WTC11 (cell line): ENCODE data around the gene CABP7.

Experiments used
- CTCF ChIP-seq: fragments of 200-600 bp; IDR thresholded peaks from 2 replicates; pipeline ENCODE4 v1.8.0; 2022; ENCODE audit warnings: antibody characterized with exemption
- KAT7 ChIP-seq: sonication (generic); formaldehyde crosslinking; IDR thresholded peaks from 2 replicates; pipeline ENCODE4 v1.8.1; 2023; ENCODE audit warnings: missing genetic modification reagents, mild to moderate bottlenecking, borderline replicate concordance
- MYBL2 ChIP-seq: sonication (generic); formaldehyde crosslinking; IDR thresholded peaks from 2 replicates; pipeline ENCODE4 v1.8.1; 2023; ENCODE audit warnings: mild to moderate bottlenecking, moderate library complexity, missing genetic modification reagents
- NFE2L1 ChIP-seq: sonication (generic); formaldehyde crosslinking; IDR thresholded peaks from 2 replicates; pipeline ENCODE4 v1.8.1; 2023; ENCODE audit warnings: missing genetic modification reagents
- NR3C1 ChIP-seq: sonication (generic); formaldehyde crosslinking; conservative IDR thresholded peaks from 2 replicates; pipeline ENCODE4 v1.8.1; 2023; ENCODE audit warnings: low read depth, mild to moderate bottlenecking, missing genetic modification reagents
- TCF7 ChIP-seq: sonication (generic); formaldehyde crosslinking; IDR thresholded peaks from 2 replicates; pipeline ENCODE4 v1.8.0; 2022; ENCODE audit warnings: mild to moderate bottlenecking, low read depth, missing genetic modification reagents, moderate library complexity
- TP53 ChIP-seq: sonication (generic); formaldehyde crosslinking; IDR thresholded peaks from 2 replicates; pipeline ENCODE4 v1.8.1; 2023; ENCODE audit warnings: mild to moderate bottlenecking, missing genetic modification reagents
- USF1 ChIP-seq: sonication (generic); formaldehyde crosslinking; IDR thresholded peaks from 2 replicates; pipeline ENCODE4 v1.8.0; 2022; ENCODE audit warnings: mild to moderate bottlenecking, missing genetic modification reagents
- TF ChIP-seq, protein P1 (sequence below): sonication (generic); formaldehyde crosslinking; conservative IDR thresholded peaks from 2 replicates; pipeline ENCODE4 v1.8.1; 2022; ENCODE audit warnings: mild to moderate bottlenecking, missing genetic modification reagents
- TF ChIP-seq, protein P2 (sequence below): fragments of 250-450 bp; sonication (Bioruptor Pico); IDR thresholded peaks from 2 replicates; pipeline ENCODE4 v1.9.0; 2021; ENCODE audit warnings: moderate library complexity, mild to moderate bottlenecking, inconsistent platforms, borderline replicate concordance
- TF ChIP-seq, protein P3 (sequence below): sonication (generic); formaldehyde crosslinking; IDR thresholded peaks from 2 replicates; pipeline ENCODE4 v1.8.0; 2022; ENCODE audit warnings: missing genetic modification reagents
- TF ChIP-seq, protein P4 (sequence below): sonication (generic); formaldehyde crosslinking; IDR thresholded peaks from 2 replicates; pipeline ENCODE4 v1.8.1; 2022; ENCODE audit warnings: mild to moderate bottlenecking, missing genetic modification reagents, moderate library complexity, borderline replicate concordance
- TF ChIP-seq, protein P5 (sequence below): sonication (generic); formaldehyde crosslinking; IDR thresholded peaks from 2 replicates; pipeline ENCODE4 v1.8.1; 2023; ENCODE audit warnings: mild to moderate bottlenecking, missing genetic modification reagents, moderate library complexity

DNA sequence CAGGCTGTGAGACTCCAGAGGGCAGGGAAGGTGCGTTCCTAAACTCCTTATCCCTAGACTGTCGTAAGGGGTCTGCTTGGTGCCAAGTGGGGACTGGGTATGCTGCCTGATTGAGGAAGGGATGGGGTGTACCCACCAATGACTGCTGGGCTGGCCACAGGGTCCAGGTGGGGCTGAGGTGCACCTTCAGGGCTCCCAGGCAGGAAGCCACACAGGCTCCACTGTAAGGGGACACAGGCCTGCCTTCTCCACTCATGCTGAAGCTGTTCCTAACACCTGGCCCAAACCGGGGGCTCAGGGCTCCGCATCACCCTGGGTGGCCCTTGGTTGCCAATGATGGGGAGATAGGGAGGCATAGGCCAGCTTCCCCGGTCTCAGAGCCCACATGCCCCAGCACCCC lies 20.4 kb downstream of the CABP7 start:
- TF ChIP-seq NFE2L1 (CRISPR knock-in tag): no peak
- no peak for TF ChIP-seq CTCF
- TF ChIP-seq KAT7 (CRISPR knock-in tag): no peak
- TF ChIP-seq MYBL2: no peak
- TF ChIP-seq, protein P1, sequence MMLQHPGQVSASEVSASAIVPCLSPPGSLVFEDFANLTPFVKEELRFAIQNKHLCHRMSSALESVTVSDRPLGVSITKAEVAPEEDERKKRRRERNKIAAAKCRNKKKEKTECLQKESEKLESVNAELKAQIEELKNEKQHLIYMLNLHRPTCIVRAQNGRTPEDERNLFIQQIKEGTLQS (CRISPR knock-in tag): no peak
- TF ChIP-seq TP53 (CRISPR knock-in tag): no peak
- TF ChIP-seq, protein P2, sequence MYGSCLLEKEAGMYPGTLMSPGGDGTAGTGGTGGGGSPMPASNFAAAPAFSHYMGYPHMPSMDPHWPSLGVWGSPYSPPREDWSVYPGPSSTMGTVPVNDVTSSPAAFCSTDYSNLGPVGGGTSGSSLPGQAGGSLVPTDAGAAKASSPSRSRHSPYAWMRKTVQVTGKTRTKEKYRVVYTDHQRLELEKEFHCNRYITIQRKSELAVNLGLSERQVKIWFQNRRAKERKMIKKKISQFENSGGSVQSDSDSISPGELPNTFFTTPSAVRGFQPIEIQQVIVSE (CRISPR knock-in tag): no peak
- TF ChIP-seq NR3C1: no peak
- TF ChIP-seq, protein P3, sequence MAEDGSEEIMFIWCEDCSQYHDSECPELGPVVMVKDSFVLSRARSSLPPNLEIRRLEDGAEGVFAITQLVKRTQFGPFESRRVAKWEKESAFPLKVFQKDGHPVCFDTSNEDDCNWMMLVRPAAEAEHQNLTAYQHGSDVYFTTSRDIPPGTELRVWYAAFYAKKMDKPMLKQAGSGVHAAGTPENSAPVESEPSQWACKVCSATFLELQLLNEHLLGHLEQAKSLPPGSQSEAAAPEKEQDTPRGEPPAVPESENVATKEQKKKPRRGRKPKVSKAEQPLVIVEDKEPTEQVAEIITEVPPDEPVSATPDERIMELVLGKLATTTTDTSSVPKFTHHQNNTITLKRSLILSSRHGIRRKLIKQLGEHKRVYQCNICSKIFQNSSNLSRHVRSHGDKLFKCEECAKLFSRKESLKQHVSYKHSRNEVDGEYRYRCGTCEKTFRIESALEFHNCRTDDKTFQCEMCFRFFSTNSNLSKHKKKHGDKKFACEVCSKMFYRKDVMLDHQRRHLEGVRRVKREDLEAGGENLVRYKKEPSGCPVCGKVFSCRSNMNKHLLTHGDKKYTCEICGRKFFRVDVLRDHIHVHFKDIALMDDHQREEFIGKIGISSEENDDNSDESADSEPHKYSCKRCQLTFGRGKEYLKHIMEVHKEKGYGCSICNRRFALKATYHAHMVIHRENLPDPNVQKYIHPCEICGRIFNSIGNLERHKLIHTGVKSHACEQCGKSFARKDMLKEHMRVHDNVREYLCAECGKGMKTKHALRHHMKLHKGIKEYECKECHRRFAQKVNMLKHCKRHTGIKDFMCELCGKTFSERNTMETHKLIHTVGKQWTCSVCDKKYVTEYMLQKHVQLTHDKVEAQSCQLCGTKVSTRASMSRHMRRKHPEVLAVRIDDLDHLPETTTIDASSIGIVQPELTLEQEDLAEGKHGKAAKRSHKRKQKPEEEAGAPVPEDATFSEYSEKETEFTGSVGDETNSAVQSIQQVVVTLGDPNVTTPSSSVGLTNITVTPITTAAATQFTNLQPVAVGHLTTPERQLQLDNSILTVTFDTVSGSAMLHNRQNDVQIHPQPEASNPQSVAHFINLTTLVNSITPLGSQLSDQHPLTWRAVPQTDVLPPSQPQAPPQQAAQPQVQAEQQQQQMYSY (CRISPR knock-in tag): no peak
- TF ChIP-seq, protein P4, sequence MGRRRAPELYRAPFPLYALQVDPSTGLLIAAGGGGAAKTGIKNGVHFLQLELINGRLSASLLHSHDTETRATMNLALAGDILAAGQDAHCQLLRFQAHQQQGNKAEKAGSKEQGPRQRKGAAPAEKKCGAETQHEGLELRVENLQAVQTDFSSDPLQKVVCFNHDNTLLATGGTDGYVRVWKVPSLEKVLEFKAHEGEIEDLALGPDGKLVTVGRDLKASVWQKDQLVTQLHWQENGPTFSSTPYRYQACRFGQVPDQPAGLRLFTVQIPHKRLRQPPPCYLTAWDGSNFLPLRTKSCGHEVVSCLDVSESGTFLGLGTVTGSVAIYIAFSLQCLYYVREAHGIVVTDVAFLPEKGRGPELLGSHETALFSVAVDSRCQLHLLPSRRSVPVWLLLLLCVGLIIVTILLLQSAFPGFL (CRISPR knock-in tag): no peak
- TF ChIP-seq, protein P5, sequence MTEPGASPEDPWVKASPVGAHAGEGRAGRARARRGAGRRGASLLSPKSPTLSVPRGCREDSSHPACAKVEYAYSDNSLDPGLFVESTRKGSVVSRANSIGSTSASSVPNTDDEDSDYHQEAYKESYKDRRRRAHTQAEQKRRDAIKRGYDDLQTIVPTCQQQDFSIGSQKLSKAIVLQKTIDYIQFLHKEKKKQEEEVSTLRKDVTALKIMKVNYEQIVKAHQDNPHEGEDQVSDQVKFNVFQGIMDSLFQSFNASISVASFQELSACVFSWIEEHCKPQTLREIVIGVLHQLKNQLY (CRISPR knock-in tag): no peak
- TF ChIP-seq TCF7 (CRISPR knock-in tag): no peak
- no peak for TF ChIP-seq USF1 (CRISPR knock-in tag)
